Gastroesophageal sphincter (tissue), 3 donors: ENCODE measurements around the gene DAB1.

Source experiments
- POLR2A ChIP-seq, 2 donors: fragments of 450-650 bp; IDR thresholded peaks; one replicate each; pipeline ENCODE4 v1.6.1; 2017; ENCODE audit warnings: antibody characterized with exemption in 2 of 2, mild to moderate bottlenecking in 2 of 2, moderate library complexity in 1 of 2
- TF ChIP-seq, protein P1 (sequence below), 4 experiments: fragments of 200-600 bp in 2 of 4; fragments of 450-650 bp in 2 of 4; sonication (generic) in 1 of 4; IDR thresholded peaks; one replicate each; pipeline ENCODE4 v1.5.1; 2017 to 2019; ENCODE audit warnings: antibody characterized with exemption in 4 of 4, mild to moderate bottlenecking in 2 of 4, moderate library complexity in 2 of 4

DNA sequence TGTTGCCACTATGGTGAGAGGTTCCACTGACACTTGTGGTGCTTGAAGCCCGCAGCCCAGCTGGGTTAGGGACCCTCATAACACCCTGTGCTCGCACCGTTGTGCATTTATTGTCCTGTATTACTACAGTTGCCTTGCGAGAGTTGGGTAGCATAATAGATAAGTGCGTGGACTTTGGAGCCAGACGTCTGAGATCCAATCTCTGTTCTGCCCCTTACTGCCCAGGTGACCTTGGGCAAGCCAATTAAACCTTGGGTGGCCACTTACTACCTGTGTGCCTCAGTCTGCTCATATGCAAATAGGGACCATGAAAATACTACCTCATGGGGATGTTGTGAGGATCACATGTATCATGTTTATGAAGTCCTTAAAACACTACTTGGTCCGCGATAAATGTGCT lies 471.4 kb downstream of the DAB1 start:
- TF ChIP-seq, protein P1, sequence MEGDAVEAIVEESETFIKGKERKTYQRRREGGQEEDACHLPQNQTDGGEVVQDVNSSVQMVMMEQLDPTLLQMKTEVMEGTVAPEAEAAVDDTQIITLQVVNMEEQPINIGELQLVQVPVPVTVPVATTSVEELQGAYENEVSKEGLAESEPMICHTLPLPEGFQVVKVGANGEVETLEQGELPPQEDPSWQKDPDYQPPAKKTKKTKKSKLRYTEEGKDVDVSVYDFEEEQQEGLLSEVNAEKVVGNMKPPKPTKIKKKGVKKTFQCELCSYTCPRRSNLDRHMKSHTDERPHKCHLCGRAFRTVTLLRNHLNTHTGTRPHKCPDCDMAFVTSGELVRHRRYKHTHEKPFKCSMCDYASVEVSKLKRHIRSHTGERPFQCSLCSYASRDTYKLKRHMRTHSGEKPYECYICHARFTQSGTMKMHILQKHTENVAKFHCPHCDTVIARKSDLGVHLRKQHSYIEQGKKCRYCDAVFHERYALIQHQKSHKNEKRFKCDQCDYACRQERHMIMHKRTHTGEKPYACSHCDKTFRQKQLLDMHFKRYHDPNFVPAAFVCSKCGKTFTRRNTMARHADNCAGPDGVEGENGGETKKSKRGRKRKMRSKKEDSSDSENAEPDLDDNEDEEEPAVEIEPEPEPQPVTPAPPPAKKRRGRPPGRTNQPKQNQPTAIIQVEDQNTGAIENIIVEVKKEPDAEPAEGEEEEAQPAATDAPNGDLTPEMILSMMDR (IDR thresholded peaks at IDR 0.05) = no peak
- no peak for TF ChIP-seq POLR2A (IDR thresholded peaks at IDR 0.05)
